GM21381 (cell line): ENCODE data around the gene PFKL.
"Not testable (repeated sequence)": the region's sequence is repeated elsewhere in the genome, so short reads cannot be mapped to it uniquely, and the experiment has no call there.

Source experiments
- ATAC-seq: cut with Tn5 transposase; IDR thresholded peaks from one replicate; pipeline ENCODE4 v1.9.1; 2021; ENCODE audit warnings: mild to moderate bottlenecking, moderate library complexity; ENCODE audit not compliant: unreplicated experiment

Gene PFKL

GRCh38 chr21:44275041-44275440, 24.8 kb upstream of the PFKL start:
- no peak for ATAC-seq

DNA sequence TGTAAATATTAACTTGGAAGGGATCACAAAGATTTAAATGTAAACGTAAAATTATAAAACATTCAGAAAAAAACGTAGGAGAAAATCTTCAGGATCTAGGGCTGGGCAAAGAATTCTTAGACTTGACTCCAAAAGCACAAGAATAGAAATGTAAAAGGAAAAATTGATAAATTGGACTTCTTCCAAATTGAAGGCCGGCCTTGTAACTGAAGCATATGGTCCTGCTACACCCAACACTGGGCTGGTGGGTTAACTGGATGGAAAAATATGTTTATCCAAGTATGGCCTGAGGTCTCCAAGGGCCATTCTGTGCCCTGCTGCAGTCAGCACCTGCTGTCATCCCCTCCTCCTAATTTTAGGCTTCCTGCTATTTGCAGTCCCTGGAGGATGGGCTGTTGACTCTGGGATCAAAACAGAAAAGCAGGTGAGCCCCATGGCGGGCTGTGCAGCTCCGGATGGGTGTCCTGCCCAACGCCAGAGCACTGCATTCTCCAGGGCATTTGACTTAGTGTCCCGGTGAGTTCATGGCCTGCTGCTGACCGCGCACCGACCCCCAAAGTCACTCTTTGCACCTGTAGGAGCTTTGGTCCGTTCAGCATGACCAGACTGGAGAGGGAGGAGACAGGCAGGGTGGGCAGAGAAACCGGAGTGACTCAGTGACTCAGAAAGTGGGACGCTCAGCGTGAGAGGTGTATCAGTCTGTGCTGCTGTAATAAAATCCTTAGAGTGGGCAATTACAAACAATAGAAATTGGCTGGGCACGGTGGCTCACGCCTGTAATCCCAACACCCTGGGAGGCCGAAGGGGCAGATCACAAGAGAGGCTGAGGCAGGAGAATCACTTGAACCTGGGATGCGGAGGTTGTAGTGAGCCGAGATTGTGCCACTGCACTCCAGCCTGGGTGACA, 20.2 kb upstream of the PFKL start:
- ATAC-seq, result no peak

DNA sequence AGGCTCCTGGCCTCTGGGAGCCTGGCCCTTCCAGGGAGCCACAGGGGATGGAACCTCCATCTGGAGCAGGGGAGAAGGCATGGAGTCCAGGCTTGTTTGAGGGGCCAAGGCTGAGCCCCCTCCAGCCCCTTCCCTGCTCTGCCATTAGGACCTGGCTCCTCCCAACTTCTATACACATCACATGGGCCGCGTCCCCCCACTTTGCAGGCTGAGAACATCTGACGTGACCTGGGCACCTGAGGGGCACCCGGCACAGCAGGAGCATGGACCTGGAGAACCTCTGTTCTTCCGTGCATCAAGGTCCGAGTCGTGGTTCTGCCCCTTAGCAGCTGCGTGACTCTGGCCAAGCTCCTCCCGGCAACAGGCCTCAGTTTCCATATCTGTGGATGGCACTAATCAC, 18.1 kb upstream of the PFKL start:
- ATAC-seq, result no peak

DNA sequence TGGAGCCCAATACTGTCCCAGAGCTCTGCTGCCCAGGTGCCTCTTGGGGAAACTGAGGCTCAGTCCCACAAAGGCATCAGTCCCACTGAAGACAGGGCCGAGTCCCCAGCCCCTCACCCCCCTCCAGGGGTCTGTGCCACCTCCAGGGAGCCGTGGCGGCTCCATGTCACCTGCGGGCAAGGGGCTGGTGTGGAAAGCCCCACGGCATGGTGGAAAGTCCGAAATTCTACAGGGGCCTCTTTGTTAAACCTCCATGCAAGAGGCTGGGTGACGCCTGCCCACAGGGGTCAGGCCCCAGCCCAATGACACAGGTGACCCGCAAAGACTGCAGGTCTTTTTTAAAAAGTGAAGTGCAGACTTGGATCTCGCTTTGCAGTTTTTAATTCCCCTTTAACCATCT, 17.5 kb upstream of the PFKL start:
- ATAC-seq, result no peak

- ATAC-seq, result not testable (repeated sequence)
Measured at GRCh38 chr21:44283211-44283785, 16.6 kb upstream of the PFKL start.

DNA sequence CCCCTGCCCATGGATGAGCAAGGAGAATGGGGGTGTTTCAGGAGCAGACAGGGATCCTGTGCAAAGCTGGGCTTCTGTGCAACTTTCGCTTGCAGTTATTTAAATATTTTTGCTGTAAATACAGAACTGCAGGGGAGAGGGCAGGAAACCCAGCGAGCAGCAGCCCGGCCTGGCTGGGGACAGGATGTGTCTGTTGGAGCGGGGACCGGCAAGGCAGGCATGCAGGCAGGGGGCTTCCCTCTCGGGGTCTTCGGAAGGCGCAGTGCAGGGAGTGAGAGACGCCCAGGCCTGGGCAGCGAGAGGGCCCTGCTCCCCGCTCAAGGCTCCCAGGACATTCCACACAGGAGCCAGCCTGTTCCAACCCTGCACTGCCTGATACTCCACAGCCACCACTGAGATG, 15.9 kb upstream of the PFKL start:
- ATAC-seq, result no peak

DNA sequence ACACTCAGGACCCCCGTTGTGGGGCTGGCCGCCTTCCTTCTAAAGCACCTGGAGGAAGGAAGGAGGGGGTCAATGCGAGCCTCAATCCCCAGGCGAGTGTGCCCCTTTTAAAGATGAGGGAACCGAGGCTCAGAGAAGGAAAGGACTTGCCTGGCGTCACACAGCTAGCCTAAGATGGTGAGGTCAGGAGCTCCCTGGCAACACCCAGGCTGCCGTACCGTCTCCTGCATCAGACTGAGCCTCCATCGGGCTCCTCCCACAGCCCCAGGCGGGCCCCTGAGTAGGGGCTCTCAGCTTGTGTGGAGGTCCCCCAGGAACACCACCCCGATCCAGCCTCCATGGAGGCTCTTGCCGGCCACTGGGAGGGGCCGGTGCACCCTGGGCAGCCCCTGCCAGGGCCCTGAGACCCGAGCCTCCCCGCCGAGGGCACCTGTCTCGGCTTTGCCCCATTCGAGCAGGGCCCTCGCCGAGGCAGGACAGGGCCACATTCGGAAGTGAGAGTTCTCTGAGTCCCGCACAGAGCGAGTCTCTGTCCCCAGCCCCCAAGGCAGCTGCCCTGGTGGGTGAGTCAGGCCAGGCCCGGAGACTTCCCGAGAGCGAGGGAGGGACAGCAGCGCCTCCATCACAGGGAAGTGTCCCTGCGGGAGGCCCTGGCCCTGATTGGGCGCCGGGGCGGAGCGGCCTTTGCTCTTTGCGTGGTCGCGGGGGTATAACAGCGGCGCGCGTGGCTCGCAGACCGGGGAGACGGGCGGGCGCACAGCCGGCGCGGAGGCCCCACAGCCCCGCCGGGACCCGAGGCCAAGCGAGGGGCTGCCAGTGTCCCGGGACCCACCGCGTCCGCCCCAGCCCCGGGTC, 14.5 kb upstream of the PFKL start, which contains the start of gene AIRE:
Gene AIRE, plus strand, starts transcription at position 739 of the 855 bp plus-strand sequence. CDS start 131 bp downstream, outside the sequence.
- ATAC-seq, result no peak

DNA sequence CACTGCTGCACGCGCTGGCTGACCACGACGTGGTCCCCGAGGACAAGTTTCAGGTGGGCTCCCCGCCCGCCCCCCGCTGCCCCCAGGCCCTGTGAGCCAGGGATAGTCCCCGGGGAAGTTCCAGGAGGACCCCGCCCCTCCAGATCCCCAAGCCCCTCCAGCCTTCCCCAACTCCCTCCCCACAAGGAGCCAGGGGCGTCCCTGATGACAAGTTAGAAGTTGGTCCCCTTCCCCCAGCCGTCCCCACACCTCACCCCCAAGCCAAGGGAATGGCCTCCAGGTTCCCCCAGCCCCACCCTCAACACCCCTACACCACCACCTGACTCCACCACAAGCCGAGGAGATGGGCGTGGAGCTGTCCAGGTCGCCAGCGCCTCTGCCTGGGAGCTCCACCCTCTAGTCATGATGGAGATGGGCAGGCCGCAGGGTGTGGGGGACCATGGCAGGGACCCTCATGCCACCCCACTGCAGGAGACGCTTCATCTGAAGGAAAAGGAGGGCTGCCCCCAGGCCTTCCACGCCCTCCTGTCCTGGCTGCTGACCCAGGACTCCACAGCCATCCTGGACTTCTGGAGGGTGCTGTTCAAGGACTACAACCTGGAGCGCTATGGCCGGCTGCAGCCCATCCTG, 13.7 kb upstream of the PFKL start:
- no peak for ATAC-seq

- no peak for ATAC-seq
Measured at GRCh38 chr21:44286716-44287632, 12.9 kb upstream of the PFKL start.

GRCh38 chr21:44288251-44289110, 11.4 kb upstream of the PFKL start:
- ATAC-seq, result no peak

DNA sequence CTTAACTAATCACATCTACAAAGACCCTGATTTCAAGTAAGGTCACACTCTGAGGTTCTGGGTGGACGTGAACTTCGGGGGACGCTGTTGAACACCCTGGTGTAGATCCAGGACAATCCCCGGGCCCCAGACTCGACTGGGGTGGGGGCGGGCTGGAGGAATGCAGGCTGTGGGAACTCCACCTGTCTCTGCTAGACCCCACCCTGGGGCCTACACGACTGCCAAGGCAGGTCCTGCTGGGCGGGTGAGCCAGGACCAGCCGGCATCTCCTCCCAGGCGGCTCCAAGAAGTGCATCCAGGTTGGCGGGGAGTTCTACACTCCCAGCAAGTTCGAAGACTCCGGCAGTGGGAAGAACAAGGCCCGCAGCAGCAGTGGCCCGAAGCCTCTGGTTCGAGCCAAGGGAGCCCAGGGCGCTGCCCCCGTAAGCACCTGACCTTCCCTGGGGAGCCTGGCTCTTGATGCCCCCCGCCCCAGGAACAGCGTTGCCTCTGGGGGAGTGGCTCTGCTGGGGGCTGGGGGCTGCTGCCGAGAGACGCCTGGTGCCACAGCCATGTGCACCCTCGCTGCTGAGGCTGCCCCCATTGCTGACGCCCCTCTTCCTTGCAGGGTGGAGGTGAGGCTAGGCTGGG, 10.4 kb upstream of the PFKL start:
- ATAC-seq, result no peak

DNA sequence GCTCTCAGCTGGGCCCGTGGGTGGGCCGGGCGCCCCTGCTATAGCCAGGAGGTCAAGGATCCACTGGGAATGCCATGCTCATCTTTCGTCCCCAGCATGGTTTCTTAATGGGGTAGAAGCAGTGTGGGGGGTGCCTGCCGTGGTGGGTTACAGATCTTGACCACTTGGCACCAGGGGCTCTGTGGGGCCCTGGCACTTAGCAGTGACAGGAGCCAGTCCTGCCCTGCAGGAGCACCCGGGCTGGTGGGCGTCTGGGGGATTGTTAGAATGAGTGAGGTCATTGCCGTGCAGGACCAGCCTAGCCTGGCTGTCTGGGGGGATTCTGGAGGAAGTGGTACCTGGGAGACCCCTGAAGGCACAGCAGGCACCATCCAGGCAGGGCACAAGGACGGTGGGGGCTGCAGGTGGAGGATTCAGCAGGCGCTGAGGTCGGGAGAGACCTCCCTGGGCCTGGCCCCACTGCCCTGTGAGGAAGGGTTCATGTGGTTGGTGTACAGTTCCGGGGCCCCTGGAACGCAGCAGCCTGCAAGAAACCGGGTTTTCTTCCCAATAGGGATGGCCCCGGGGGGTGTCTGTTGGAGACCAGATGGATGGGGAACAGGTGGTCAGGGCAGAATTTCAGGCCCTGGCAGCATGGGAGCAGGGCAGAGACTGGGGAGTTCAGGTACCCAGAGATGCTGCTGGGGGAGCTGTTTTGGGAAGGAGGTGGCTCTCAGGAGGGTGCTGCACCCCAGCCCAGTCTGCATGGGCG, 9.4 kb upstream of the PFKL start:
- ATAC-seq, result no peak

- no peak for ATAC-seq
Measured at GRCh38 chr21:44291078-44291935, 8.5 kb upstream of the PFKL start.

DNA sequence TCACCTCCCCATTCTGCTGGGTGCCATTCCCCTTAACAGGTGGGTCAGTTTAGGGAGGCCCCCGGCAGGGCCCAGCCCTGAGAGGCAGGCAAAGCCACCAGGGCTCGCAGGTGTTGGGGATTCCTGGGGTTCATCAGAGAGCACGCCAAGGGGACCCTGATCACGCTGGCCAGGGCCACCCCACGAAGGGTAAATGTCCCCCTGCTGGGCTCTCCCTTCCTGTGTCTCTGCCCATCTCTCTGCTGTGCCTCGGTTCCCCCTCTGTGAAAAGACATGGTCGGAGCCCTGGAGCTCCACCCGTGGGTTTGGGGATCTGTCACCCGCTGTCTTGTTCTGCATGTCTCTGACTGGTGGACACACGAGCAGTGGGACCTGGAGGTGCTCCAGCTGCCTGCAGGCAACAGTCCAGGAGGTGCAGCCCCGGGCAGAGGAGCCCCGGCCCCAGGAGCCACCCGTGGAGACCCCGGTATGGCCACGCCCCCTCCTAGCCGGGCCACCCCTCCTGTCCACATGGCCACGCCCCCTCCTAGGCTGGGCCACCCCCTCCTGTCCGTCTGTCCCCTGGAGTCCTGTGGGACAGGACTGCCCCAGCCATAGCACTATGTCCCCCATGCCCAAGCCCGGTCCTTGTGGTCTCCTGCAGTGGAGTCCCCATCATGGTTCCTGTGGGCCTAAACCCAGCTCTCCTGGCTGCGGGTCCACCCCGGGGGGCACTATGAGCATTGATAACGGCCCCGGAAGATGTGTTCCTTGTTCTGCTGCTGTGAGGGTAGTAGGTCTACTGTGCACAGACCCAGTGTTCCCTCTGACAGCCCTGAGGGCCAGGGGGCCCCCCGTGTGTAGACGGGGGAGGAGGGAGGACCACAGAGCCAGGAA, 7.7 kb upstream of the PFKL start:
- no peak for ATAC-seq

DNA sequence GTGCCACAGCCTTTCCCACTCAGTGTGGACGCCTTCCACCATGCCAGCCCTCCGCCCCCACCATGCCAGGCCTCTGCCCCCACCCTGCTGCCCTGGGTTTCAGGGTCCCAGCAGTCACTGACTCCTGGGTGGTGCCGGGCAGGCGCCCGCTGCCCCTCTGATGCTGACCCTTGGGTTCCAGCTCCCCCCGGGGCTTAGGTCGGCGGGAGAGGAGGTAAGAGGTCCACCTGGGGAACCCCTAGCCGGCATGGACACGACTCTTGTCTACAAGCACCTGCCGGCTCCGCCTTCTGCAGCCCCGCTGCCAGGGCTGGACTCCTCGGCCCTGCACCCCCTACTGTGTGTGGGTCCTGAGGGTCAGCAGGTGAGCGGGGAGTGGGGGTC, 7.0 kb upstream of the PFKL start:
- no peak for ATAC-seq
